ENCODE results near the gene LRRC8C. TPM values are rescaled to one million over a fixed set of nuclear protein-coding genes. Genes with fewer than 3 reads are reported as not detected.

The LRRC8C gene
- total and polyA plus RNA-seq, 10 of the 15 experiments (the other 5 are each of a cell fraction or from before 2014, with no cell fraction given): 2.3 to 16.3 (median 10.8) TPM

DNA sequence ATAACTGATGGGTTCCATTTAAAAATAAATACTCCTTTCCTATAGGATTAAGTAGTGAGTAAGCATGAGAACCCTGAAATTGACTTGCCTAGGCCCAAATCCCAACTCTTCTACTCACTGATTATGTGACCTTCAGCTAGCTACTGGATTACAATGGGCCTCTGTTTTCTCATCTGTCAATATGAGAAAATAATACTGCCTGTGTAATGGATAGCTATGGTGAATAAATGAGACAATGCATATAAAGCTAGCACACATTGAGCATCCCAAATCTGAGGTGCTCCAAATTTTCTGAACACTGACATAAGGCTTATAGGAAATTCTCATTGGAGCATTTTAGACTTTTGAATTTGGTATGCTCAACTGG lies 5.3 kb upstream of the LRRC8C start:
- H3K27me3 ChIP-seq (replicated peaks in 1 of 2; ENCODE audit: control insufficient read depth in 2 of 2, insufficient read depth in 2 of 2, low read length in 1 of 2): no peaks in the 10 kb centered on the region; a peak in 1 of 4 replicates
- H3K27ac ChIP-seq (ENCODE audit: control insufficient read depth, insufficient read depth): no peak overlapping the region
- SMC1A ChIA-PET (ENCODE audit: uncharacterized antibody, unreplicated experiment): interaction anchor here (0.6 to 20.4 kb wide), 18 partner anchors 8 to 943 kb away, joined by 3 to 391 read pairs (median 6); partner anchors contain the start of gene LRRC8B
- CTCF ChIA-PET: interaction anchor here (1.3 to 19.0 kb wide), 7 partner anchors 8 to 359 kb away, joined by 4 to 369 read pairs (median 6); no protein-coding TSS in a partner anchor
- no peak overlapping the region for H2AFZ ChIP-seq (ENCODE audit: control insufficient read depth, low read depth, low read length)
- RAD21 ChIA-PET (ENCODE audit: unreplicated experiment): interaction anchor here (0.7 to 12.5 kb wide), 15 partner anchors 8 to 154 kb away, joined by 3 to 302 read pairs (median 4); no protein-coding TSS in a partner anchor
- H3K79me2 ChIP-seq (ENCODE audit: control insufficient read depth, insufficient read depth, low read length): no peaks in the 10 kb centered on the region; the same call in 1 of the 2 replicates
- H3K4me1 ChIP-seq (ENCODE audit: control insufficient read depth, insufficient read depth, low read length): peaks cover 12% of the 10 kb centered on the region
- H3K9ac ChIP-seq (ENCODE audit: control insufficient read depth, insufficient read depth, low read length): no peak overlapping the region
- H3K36me3 ChIP-seq (ENCODE audit: control insufficient read depth in 2 of 2, insufficient read depth in 2 of 2, low read length in 1 of 2): no peaks in the 10 kb centered on the region
- H3K9me3 ChIP-seq (replicated peaks; ENCODE audit: control insufficient read depth, insufficient read depth, low read length): no peaks in the 10 kb centered on the region
- ATAC-seq: no peak
- TF ChIP-seq ZNF274 (IDR thresholded peaks at IDR 0.05; ENCODE audit: insufficient read depth, insufficient read length) (no peak), ZNF207 (IDR thresholded peaks at IDR 0.05; ENCODE audit: borderline replicate concordance) (no peak), RBBP5 (conservative IDR thresholded peaks at IDR 0.05) (no peak), STAT1 (conservative IDR thresholded peaks at IDR 0.05) (no peak), ZNF384 (IDR thresholded peaks at IDR 0.05; ENCODE audit: borderline replicate concordance, low read depth, low read length) (no peak), SPI1 (IDR thresholded peaks at IDR 0.05; ENCODE audit: borderline replicate concordance, insufficient read depth, low read depth, low read length) (no peak), NFIC (IDR thresholded peaks at IDR 0.05; ENCODE audit: low read depth, low read length) (no peak)
- BruUV-seq (replicated peaks): no TSS peak
- no peak for DNase-seq (ENCODE audit: low read depth, low spot score)
- POLR2A ChIA-PET: interaction anchor here (0.9 to 2.9 kb wide), 3 partner anchors 16 to 42 kb away, joined by 3 to 9 read pairs (median 3); no protein-coding TSS in a partner anchor
- no peak overlapping the region for H3K4me3 ChIP-seq
- no peak for FAIRE-seq
- H3K4me2 ChIP-seq (ENCODE audit: control insufficient read depth, insufficient read depth): no peak overlapping the region
- no peaks in the 10 kb centered on the region for H4K20me1 ChIP-seq (ENCODE audit: control insufficient read depth, insufficient read depth)
- in situ Hi-C loops (cut with MboI) (loop anchor here (5.0 to 25.0 kb wide), 2 partner anchors 130 to 360 kb away; partner anchors contain the start of gene ZNF326), intact Hi-C loops (cut with micrococcal nuclease; ENCODE audit: unreplicated experiment) (no loop called here)

DNA sequence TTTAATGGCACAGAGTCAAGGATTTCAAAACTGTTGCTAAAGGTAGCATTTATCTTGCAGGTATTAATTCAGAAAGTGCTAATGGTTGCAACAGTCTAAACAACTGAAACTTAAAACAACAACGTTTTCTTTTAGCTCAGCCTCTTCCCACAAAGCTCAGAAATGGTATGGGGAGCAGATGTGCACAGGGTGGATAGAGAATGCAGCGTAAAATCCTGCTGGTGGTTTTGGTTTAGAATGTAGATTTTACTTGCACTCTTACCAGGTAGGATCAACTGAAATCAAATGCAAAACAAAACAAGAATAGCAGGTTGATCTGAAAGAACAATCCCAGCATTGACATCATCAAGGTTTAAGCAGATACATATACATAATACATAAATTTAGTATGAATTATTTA lies 3.8 kb upstream of the LRRC8C start:
- Histone ChIP-seq H3K4me2 (ENCODE audit: control insufficient read depth, insufficient read depth) (peak overlapping the region; percentile 15; the same call in 1 of the 2 replicates), H4K20me1 (ENCODE audit: control insufficient read depth, insufficient read depth) (no peaks in the 10 kb centered on the region), H3K4me3 (peak overlapping the region; percentile 14; the same call in 1 of the 2 replicates), H3K4me1 (ENCODE audit: control insufficient read depth, insufficient read depth, low read length) (peaks cover 12% of the 10 kb centered on the region), H3K9ac (ENCODE audit: control insufficient read depth, insufficient read depth, low read length) (no peak overlapping the region), H2AFZ (ENCODE audit: control insufficient read depth, low read depth, low read length) (no peak overlapping the region), H3K27me3 (replicated peaks in 1 of 2; ENCODE audit: control insufficient read depth in 2 of 2, insufficient read depth in 2 of 2, low read length in 1 of 2) (no peaks in the 10 kb centered on the region; a peak in 1 of 4 replicates), H3K27ac (ENCODE audit: control insufficient read depth, insufficient read depth) (no peak overlapping the region), H3K36me3 (ENCODE audit: control insufficient read depth in 2 of 2, insufficient read depth in 2 of 2, low read length in 1 of 2) (no peaks in the 10 kb centered on the region), H3K9me3 (replicated peaks; ENCODE audit: control insufficient read depth, insufficient read depth, low read length) (no peaks in the 10 kb centered on the region), H3K79me2 (ENCODE audit: control insufficient read depth, insufficient read depth, low read length) (peaks cover 12% of the 10 kb centered on the region)
- ATAC-seq (no peak), FAIRE-seq (no peak), DNase-seq (ENCODE audit: low read depth, low spot score) (no peak)
- ChIA-PET SMC1A (ENCODE audit: uncharacterized antibody, unreplicated experiment) (interaction anchor here (0.6 to 20.4 kb wide), 14 partner anchors 10 to 1055 kb away, joined by 3 to 391 read pairs (median 10); no protein-coding TSS in a partner anchor), POLR2A (interaction anchor here (1.0 kb wide), 1 partner anchor 133 kb away, joined by 4 read pairs; no protein-coding TSS in a partner anchor), RAD21 (ENCODE audit: unreplicated experiment) (interaction anchor here (0.6 to 12.5 kb wide), 12 partner anchors 10 to 153 kb away, joined by 3 to 302 read pairs (median 3); no protein-coding TSS in a partner anchor), CTCF (interaction anchor here (1.0 to 19.0 kb wide), 9 partner anchors 12 to 358 kb away, joined by 3 to 369 read pairs (median 6); no protein-coding TSS in a partner anchor)
- BruUV-seq (replicated peaks): no TSS peak
- intact Hi-C loops (cut with micrococcal nuclease; ENCODE audit: unreplicated experiment) (no loop called here), in situ Hi-C loops (cut with MboI) (loop anchor here (5.0 to 25.0 kb wide), 2 partner anchors 128 to 358 kb away; partner anchors contain the start of gene ZNF326)
- 16% methylated on average over 2 of the region's 2 CpGs for WGBS (ENCODE audit: insufficient coverage, insufficient replicate concordance, low lambda C conversion rate, missing lambda C conversion rate)
- TF ChIP-seq, protein P1, sequence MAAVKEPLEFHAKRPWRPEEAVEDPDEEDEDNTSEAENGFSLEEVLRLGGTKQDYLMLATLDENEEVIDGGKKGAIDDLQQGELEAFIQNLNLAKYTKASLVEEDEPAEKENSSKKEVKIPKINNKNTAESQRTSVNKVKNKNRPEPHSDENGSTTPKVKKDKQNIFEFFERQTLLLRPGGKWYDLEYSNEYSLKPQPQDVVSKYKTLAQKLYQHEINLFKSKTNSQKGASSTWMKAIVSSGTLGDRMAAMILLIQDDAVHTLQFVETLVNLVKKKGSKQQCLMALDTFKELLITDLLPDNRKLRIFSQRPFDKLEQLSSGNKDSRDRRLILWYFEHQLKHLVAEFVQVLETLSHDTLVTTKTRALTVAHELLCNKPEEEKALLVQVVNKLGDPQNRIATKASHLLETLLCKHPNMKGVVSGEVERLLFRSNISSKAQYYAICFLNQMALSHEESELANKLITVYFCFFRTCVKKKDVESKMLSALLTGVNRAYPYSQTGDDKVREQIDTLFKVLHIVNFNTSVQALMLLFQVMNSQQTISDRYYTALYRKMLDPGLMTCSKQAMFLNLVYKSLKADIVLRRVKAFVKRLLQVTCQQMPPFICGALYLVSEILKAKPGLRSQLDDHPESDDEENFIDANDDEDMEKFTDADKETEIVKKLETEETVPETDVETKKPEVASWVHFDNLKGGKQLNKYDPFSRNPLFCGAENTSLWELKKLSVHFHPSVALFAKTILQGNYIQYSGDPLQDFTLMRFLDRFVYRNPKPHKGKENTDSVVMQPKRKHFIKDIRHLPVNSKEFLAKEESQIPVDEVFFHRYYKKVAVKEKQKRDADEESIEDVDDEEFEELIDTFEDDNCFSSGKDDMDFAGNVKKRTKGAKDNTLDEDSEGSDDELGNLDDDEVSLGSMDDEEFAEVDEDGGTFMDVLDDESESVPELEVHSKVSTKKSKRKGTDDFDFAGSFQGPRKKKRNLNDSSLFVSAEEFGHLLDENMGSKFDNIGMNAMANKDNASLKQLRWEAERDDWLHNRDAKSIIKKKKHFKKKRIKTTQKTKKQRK (IDR thresholded peaks at IDR 0.05; ENCODE audit: low read depth, low read length): no peak
- TF ChIP-seq JUNB (IDR thresholded peaks at IDR 0.05) (no peak), EGR1 (IDR thresholded peaks at IDR 0.05; ENCODE audit: borderline replicate concordance in 1 of 2, low read depth in 2 of 2, low read length in 2 of 2) (no peak), TCF12 (IDR thresholded peaks at IDR 0.05; ENCODE audit: low read depth, low read length) (no peak), SIX5 (IDR thresholded peaks at IDR 0.05; ENCODE audit: low read depth, low read length, severe bottlenecking) (no peak), NBN (IDR thresholded peaks at IDR 0.05) (no peak)
